H9 (cell line): ENCODE measurements around the gene DUOXA2. TPM values are rescaled to one million over a fixed set of nuclear protein-coding genes. Genes with fewer than 3 reads are reported as not detected.

Experiments
- DNase-seq: peaks from one replicate; pipeline ENCODE4 v3.0.0-alpha.2; 2017
- H2AFZ ChIP-seq: one replicate; pipeline ENCODE4 v1.6.1; 2013; ENCODE audit warnings: mild to moderate bottlenecking, low read length, control low read depth, moderate library complexity
- H2AK5ac ChIP-seq: 2 replicates; pipeline ENCODE4 v1.6.1; 2013; ENCODE audit warnings: low read length, control low read depth, mixed read lengths; ENCODE audit not compliant: insufficient read length
- H2BK120ac ChIP-seq: one replicate; pipeline ENCODE4 v1.6.1; 2013; ENCODE audit warnings: low read depth, mild to moderate bottlenecking, low read length, control low read depth, inconsistent platforms; ENCODE audit not compliant: poor library complexity, severe bottlenecking
- H2BK12ac ChIP-seq: 2 replicates; pipeline ENCODE4 v1.6.1; 2013; ENCODE audit warnings: low read length, control low read depth, mixed read lengths, low read depth; ENCODE audit not compliant: insufficient read length
- H2BK15ac ChIP-seq: 2 replicates; pipeline ENCODE4 v1.6.1; 2013; ENCODE audit warnings: low read depth, low read length, control low read depth
- H2BK20ac ChIP-seq: one replicate; pipeline ENCODE4 v1.6.1; 2013; ENCODE audit warnings: low read depth, mild to moderate bottlenecking, low read length, control low read depth, inconsistent platforms; ENCODE audit not compliant: poor library complexity, severe bottlenecking
- H2BK5ac ChIP-seq: 2 replicates; pipeline ENCODE4 v1.6.1; 2013; ENCODE audit warnings: low read length, control low read depth, mixed read lengths; ENCODE audit not compliant: insufficient read length
- H3K14ac ChIP-seq: 2 replicates; pipeline ENCODE4 v1.6.1; 2013; ENCODE audit warnings: low read length, control low read depth; ENCODE audit not compliant: insufficient read depth
- H3K18ac ChIP-seq: 2 replicates; pipeline ENCODE4 v1.6.1; 2013; ENCODE audit warnings: low read depth, mild to moderate bottlenecking, mixed read lengths, low read length, control low read depth; ENCODE audit not compliant: insufficient read length
- H3K23ac ChIP-seq: 2 replicates; pipeline ENCODE4 v1.6.1; 2013; ENCODE audit warnings: low read length, control low read depth, mixed read lengths, low read depth; ENCODE audit not compliant: insufficient read length
- H3K23me2 ChIP-seq: 2 replicates; pipeline ENCODE4 v1.6.1; 2013; ENCODE audit warnings: low read depth, mild to moderate bottlenecking, mixed read lengths, low read length, control low read depth; ENCODE audit not compliant: insufficient read length, poor library complexity, severe bottlenecking
- H3K27ac ChIP-seq: 2 replicates; pipeline ENCODE4 v1.5.1; 2013; ENCODE audit warnings: low read length, control low read depth, mixed read lengths, low read depth; ENCODE audit not compliant: insufficient read length
- H3K27me3 ChIP-seq: 2 replicates; pipeline ENCODE4 v1.6.1; 2013; ENCODE audit warnings: low read length, control low read depth, inconsistent platforms; ENCODE audit not compliant: insufficient read depth
- H3K4ac ChIP-seq: 2 replicates; pipeline ENCODE4 v1.6.1; 2013; ENCODE audit warnings: low read depth, mild to moderate bottlenecking, control low read depth, inconsistent platforms, low read length, moderate library complexity
- H3K4me1 ChIP-seq: 2 replicates; pipeline ENCODE4 v1.6.1; 2013; ENCODE audit warnings: low read length, control low read depth, inconsistent platforms; ENCODE audit not compliant: insufficient read depth
- H3K4me2 ChIP-seq: 2 replicates; pipeline ENCODE4 v1.6.1; 2013; ENCODE audit warnings: low read length, control low read depth, mixed read lengths; ENCODE audit not compliant: insufficient read length, insufficient read depth
- H3K56ac ChIP-seq: 2 replicates; pipeline ENCODE4 v1.6.1; 2013; ENCODE audit warnings: low read depth, mild to moderate bottlenecking, mixed read lengths, low read length, control low read depth; ENCODE audit not compliant: insufficient read length
- H3K79me1 ChIP-seq: 2 replicates; pipeline ENCODE4 v1.6.1; 2013; ENCODE audit warnings: low read depth, mild to moderate bottlenecking, moderate library complexity, low read length, control low read depth, inconsistent platforms; ENCODE audit not compliant: insufficient read depth, poor library complexity, severe bottlenecking
- H3K79me2 ChIP-seq: 2 replicates; pipeline ENCODE4 v1.6.1; 2013; ENCODE audit warnings: low read length, control low read depth, inconsistent platforms; ENCODE audit not compliant: insufficient read depth
- H3K9ac ChIP-seq: 2 replicates; pipeline ENCODE4 v1.6.1; 2013; ENCODE audit warnings: low read length, control low read depth, mixed read lengths; ENCODE audit not compliant: insufficient read length; ENCODE audit errors: extremely low read depth
- H3K9me3 ChIP-seq: one replicate; pipeline ENCODE4 v1.6.1; 2013; ENCODE audit warnings: low read depth, low read length, inconsistent platforms; ENCODE audit not compliant: control insufficient read depth
- H3T11ph ChIP-seq: one replicate; pipeline ENCODE4 v1.6.1; 2013; ENCODE audit warnings: mild to moderate bottlenecking, low read length, control low read depth, inconsistent platforms
- H4K20me1 ChIP-seq: one replicate; pipeline ENCODE4 v1.6.1; 2013; ENCODE audit not compliant: control insufficient read depth, insufficient read length, insufficient read depth
- H4K5ac ChIP-seq: 2 replicates; pipeline ENCODE4 v1.6.1; 2013; ENCODE audit warnings: low read depth, mild to moderate bottlenecking, mixed read lengths, low read length, control low read depth; ENCODE audit not compliant: insufficient read length
- H4K8ac ChIP-seq: replicated peaks from 2 replicates; pipeline ENCODE4 v1.6.1; 2013; ENCODE audit warnings: low read length, control low read depth, mixed read lengths, low read depth; ENCODE audit not compliant: insufficient read length
- H4K91ac ChIP-seq: 2 replicates; pipeline ENCODE4 v1.6.1; 2013; ENCODE audit warnings: low read depth, mild to moderate bottlenecking, moderate library complexity, mixed read lengths, low read length, control low read depth; ENCODE audit not compliant: insufficient read length
- H3K27ac Mint-ChIP-seq, 3 experiments: 2 replicates in 2 of 3; 3 replicates in 1 of 3; pipeline ENCODE4 v1.8.0; 2020 to 2021; ENCODE audit warnings: mixed read lengths in 3 of 3, mild to moderate bottlenecking in 1 of 3, moderate library complexity in 1 of 3
- H3K27me3 Mint-ChIP-seq: 2 replicates; pipeline ENCODE4 v1.8.0; 2021; ENCODE audit warnings: low read depth, mild to moderate bottlenecking, moderate library complexity, mixed read lengths
- H3K36me3 Mint-ChIP-seq, 3 experiments: 2 replicates in 2 of 3; 3 replicates in 1 of 3; pipeline ENCODE4 v1.8.0; 2020 to 2021; ENCODE audit warnings: low read depth in 3 of 3, mixed read lengths in 3 of 3; ENCODE audit not compliant: insufficient read depth in 1 of 3
- H3K4me1 Mint-ChIP-seq, 2 experiments: 2 replicates each; pipeline ENCODE4 v1.8.0; 2020; ENCODE audit warnings: mixed read lengths in 2 of 2
- H3K4me3 Mint-ChIP-seq, 2 experiments: 2 replicates in 1 of 2; 3 replicates in 1 of 2; pipeline ENCODE4 v1.8.0; 2020 to 2021; ENCODE audit warnings: mild to moderate bottlenecking in 2 of 2, mixed read lengths in 2 of 2, moderate library complexity in 1 of 2
- H3K9me3 Mint-ChIP-seq, 2 experiments: 2 replicates in 1 of 2; 3 replicates in 1 of 2; pipeline ENCODE4 v1.8.0; 2020; ENCODE audit warnings: mild to moderate bottlenecking in 2 of 2, mixed read lengths in 2 of 2, moderate library complexity in 1 of 2
- WGBS: extraction: QIAGEN DNeasy Blood & Tissue Kit; methylation state at CpG from one replicate; pipeline ENCODE4 v1.1.7; 2013; ENCODE audit warnings: missing lambda C conversion rate, low lambda C conversion rate, mixed read lengths; ENCODE audit not compliant: insufficient read length; ENCODE audit errors: extremely low coverage; 5-methylcytosine and 5-hydroxymethylcytosine counted together
- total RNA-seq: library from RNA; stranded (reverse); gene quantifications from 2 replicates; pipeline ENCODE4 v1.2.1, GENCODE V29; 2021
- TF ChIP-seq, protein P1 (sequence below): fragments of 200-600 bp; sonication (generic); conservative IDR thresholded peaks from 3 replicates; pipeline ENCODE4 v1.8.0; 2021; ENCODE audit warnings: antibody characterized with exemption, mild to moderate bottlenecking

Gene DUOXA2
- total RNA-seq, 1 experiment from 2014 or later, result not detected

DNA sequence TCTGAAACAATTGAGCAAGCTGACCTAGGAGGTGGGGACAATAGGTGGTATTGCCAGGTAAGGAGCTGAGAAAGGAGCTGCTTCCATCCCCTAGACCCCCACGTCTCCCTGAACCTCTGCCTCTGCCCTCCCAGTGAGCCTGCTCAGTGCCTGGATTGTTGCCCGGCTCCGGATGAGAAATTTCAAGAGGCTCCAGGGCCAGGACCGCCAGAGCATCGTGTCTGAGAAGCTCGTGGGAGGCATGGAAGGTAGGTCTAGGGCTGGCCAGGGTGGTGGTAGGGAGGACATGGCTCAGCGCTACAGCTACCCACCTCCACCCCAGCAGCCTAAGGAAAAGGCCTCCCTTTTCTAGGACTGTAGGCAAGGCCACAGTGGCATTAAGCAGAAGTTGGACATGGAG lies 28.9 kb downstream of the DUOXA2 start:
- H3K4me1 Mint-ChIP-seq, result no peaks in the 10 kb centered on the region
- H2BK5ac ChIP-seq, result no peak overlapping the region
- no peaks in the 10 kb centered on the region; a peak in 1 of 5 replicates for H3K9me3 Mint-ChIP-seq
- no peak overlapping the region for H4K91ac ChIP-seq
- H3K14ac ChIP-seq, result no peak overlapping the region
- no peak overlapping the region for H2AK5ac ChIP-seq
- no peak overlapping the region for H2BK120ac ChIP-seq
- no peaks in the 10 kb centered on the region; the same call in 1 of the 2 replicates for H3K4me1 ChIP-seq
- TF ChIP-seq, protein P1, sequence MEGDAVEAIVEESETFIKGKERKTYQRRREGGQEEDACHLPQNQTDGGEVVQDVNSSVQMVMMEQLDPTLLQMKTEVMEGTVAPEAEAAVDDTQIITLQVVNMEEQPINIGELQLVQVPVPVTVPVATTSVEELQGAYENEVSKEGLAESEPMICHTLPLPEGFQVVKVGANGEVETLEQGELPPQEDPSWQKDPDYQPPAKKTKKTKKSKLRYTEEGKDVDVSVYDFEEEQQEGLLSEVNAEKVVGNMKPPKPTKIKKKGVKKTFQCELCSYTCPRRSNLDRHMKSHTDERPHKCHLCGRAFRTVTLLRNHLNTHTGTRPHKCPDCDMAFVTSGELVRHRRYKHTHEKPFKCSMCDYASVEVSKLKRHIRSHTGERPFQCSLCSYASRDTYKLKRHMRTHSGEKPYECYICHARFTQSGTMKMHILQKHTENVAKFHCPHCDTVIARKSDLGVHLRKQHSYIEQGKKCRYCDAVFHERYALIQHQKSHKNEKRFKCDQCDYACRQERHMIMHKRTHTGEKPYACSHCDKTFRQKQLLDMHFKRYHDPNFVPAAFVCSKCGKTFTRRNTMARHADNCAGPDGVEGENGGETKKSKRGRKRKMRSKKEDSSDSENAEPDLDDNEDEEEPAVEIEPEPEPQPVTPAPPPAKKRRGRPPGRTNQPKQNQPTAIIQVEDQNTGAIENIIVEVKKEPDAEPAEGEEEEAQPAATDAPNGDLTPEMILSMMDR, result no peak
- no peaks in the 10 kb centered on the region for H3K9me3 ChIP-seq
- H3K18ac ChIP-seq, result no peak overlapping the region
- no peak overlapping the region for H3K27ac ChIP-seq
- no peak overlapping the region for H3K9ac ChIP-seq
- DNase-seq, result no peak
- H3K27me3 Mint-ChIP-seq, result peaks cover 28% of the 10 kb centered on the region
- H2BK12ac ChIP-seq, result no peak overlapping the region
- H4K20me1 ChIP-seq, result no peaks in the 10 kb centered on the region
- H3K4me2 ChIP-seq, result no peak overlapping the region
- no peak overlapping the region for H3T11ph ChIP-seq
- no peaks in the 10 kb centered on the region for H3K36me3 Mint-ChIP-seq
- no peaks in the 10 kb centered on the region for H3K79me2 ChIP-seq
- no peak overlapping the region for H2BK20ac ChIP-seq
- H3K79me1 ChIP-seq, result no peaks in the 10 kb centered on the region
- no peak overlapping the region for H3K27ac Mint-ChIP-seq
- H3K4ac ChIP-seq, result no peak overlapping the region
- H3K4me3 Mint-ChIP-seq, result no peak overlapping the region
- no peak overlapping the region for H3K56ac ChIP-seq
- H3K27me3 ChIP-seq, result peaks cover 2% of the 10 kb centered on the region
- no CpG with 5 or more reads among the region's 7 CpGs for WGBS
- H3K23me2 ChIP-seq, result no peaks in the 10 kb centered on the region
- no peak overlapping the region for H4K8ac ChIP-seq
- no peak overlapping the region for H4K5ac ChIP-seq
- H2AFZ ChIP-seq, result no peak overlapping the region
- no peak overlapping the region for H3K23ac ChIP-seq
- no peak overlapping the region for H2BK15ac ChIP-seq
